MCF 10A (cell line): ENCODE measurements around the gene LGALS3BP. TPM values are rescaled to one million over a fixed set of nuclear protein-coding genes. Genes with fewer than 3 reads are reported as not detected.
"Not testable (repeated sequence)": the region's sequence is repeated elsewhere in the genome, so short reads cannot be mapped to it uniquely, and the experiment has no call there.

ENCODE experiments used
- BruUV-seq: library from RNA; stranded (reverse); fragments of 400-500 nt; replicated peaks from 2 replicates; lab custom pipeline; 2021; lab: Mats Ljungman, UMichigan
- CTCF ChIA-PET: fragments of 300-600 bp; sonication (Branson Sonifier 250); formaldehyde crosslinking; extraction: SDS; loops from one replicate; lab custom pipeline; 2021; ENCODE audit warnings: antibody characterized with exemption, inconsistent platforms; lab: Yijun Ruan, JAX
- POLR2A ChIA-PET: fragments of 300-600, 350-650 bp; sonication (Branson Sonifier 250); formaldehyde crosslinking; extraction: SDS; loops from one replicate; lab custom pipeline; 2020; ENCODE audit warnings: antibody characterized with exemption, inconsistent platforms; lab: Yijun Ruan, JAX
- DNase-seq: peaks from one replicate; pipeline ENCODE4 v3.0.0-alpha.2; 2018; ENCODE audit not compliant: unreplicated experiment
- H3K27ac Mint-ChIP-seq: one replicate; pipeline ENCODE4 v1.8.0; 2022; ENCODE audit warnings: mild to moderate bottlenecking, low read depth, mixed read lengths; ENCODE audit not compliant: unreplicated experiment
- H3K27me3 Mint-ChIP-seq: one replicate; pipeline ENCODE4 v1.8.0; 2022; ENCODE audit warnings: mixed read lengths; ENCODE audit not compliant: insufficient read depth, unreplicated experiment
- H3K36me3 Mint-ChIP-seq: one replicate; pipeline ENCODE4 v1.8.0; 2022; ENCODE audit warnings: mild to moderate bottlenecking, moderate library complexity, mixed read lengths; ENCODE audit not compliant: insufficient read depth, unreplicated experiment
- H3K4me1 Mint-ChIP-seq: one replicate; pipeline ENCODE4 v1.8.0; 2022; ENCODE audit warnings: mixed read lengths; ENCODE audit not compliant: insufficient read depth, unreplicated experiment
- H3K4me3 Mint-ChIP-seq: one replicate; pipeline ENCODE4 v1.8.0; 2022; ENCODE audit warnings: mild to moderate bottlenecking, moderate library complexity, mixed read lengths; ENCODE audit not compliant: unreplicated experiment
- H3K9me3 Mint-ChIP-seq: one replicate; pipeline ENCODE4 v1.8.0; 2022; ENCODE audit warnings: mixed read lengths; ENCODE audit not compliant: unreplicated experiment
- intact Hi-C: fragments of 100-400 bp; cut with micrococcal nuclease; formaldehyde crosslinking; loops from 2 replicates; pipeline ENCODE4 v1.14.1; 2022
- total RNA-seq: library from RNA; stranded (reverse); gene quantifications from 2 replicates; pipeline ENCODE4 v1.2.3, GENCODE V29; 2022
- TF ChIP-seq, protein P1 (sequence below): fragments of 200-600 bp; IDR thresholded peaks from one replicate; pipeline ENCODE4 v1.8.0; 2022; ENCODE audit warnings: antibody characterized with exemption, mild to moderate bottlenecking; ENCODE audit not compliant: unreplicated experiment

Gene LGALS3BP
- total RNA-seq, 1 experiment from 2014 or later = 58.0 TPM

DNA sequence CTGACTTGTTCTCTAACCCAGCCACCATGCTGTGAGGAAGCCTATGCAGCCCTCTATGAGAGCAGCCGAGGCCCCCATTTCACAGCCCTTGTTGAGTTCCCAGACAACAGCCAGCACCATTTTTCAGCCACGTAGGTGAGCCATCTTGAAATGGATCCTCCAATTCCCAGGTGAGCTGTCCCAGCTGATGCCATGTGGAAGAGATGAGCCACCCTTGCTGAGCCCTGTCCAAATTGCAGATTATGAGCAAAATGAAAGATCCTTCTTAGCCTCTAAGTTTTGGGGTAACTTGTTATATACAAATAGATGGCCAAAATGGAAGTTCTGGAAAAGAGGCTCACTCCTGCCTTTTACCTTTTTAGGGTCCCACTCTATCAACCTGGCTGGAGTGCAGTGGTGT lies 28.9 kb downstream of the LGALS3BP start:
- POLR2A ChIA-PET = no interaction called here
- no TSS peak for BruUV-seq
- no peaks in the 10 kb centered on the region for H3K27me3 Mint-ChIP-seq
- peaks cover 5% of the 10 kb centered on the region for H3K36me3 Mint-ChIP-seq
- TF ChIP-seq, protein P1, sequence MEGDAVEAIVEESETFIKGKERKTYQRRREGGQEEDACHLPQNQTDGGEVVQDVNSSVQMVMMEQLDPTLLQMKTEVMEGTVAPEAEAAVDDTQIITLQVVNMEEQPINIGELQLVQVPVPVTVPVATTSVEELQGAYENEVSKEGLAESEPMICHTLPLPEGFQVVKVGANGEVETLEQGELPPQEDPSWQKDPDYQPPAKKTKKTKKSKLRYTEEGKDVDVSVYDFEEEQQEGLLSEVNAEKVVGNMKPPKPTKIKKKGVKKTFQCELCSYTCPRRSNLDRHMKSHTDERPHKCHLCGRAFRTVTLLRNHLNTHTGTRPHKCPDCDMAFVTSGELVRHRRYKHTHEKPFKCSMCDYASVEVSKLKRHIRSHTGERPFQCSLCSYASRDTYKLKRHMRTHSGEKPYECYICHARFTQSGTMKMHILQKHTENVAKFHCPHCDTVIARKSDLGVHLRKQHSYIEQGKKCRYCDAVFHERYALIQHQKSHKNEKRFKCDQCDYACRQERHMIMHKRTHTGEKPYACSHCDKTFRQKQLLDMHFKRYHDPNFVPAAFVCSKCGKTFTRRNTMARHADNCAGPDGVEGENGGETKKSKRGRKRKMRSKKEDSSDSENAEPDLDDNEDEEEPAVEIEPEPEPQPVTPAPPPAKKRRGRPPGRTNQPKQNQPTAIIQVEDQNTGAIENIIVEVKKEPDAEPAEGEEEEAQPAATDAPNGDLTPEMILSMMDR = no peak
- H3K4me1 Mint-ChIP-seq = peaks cover 5% of the 10 kb centered on the region
- DNase-seq = no peak
- CTCF ChIA-PET = no interaction called here
- no peak overlapping the region for H3K27ac Mint-ChIP-seq
- no peak overlapping the region for H3K4me3 Mint-ChIP-seq
- H3K9me3 Mint-ChIP-seq = peaks cover 9% of the 10 kb centered on the region
- intact Hi-C loops = no loop called here

DNA sequence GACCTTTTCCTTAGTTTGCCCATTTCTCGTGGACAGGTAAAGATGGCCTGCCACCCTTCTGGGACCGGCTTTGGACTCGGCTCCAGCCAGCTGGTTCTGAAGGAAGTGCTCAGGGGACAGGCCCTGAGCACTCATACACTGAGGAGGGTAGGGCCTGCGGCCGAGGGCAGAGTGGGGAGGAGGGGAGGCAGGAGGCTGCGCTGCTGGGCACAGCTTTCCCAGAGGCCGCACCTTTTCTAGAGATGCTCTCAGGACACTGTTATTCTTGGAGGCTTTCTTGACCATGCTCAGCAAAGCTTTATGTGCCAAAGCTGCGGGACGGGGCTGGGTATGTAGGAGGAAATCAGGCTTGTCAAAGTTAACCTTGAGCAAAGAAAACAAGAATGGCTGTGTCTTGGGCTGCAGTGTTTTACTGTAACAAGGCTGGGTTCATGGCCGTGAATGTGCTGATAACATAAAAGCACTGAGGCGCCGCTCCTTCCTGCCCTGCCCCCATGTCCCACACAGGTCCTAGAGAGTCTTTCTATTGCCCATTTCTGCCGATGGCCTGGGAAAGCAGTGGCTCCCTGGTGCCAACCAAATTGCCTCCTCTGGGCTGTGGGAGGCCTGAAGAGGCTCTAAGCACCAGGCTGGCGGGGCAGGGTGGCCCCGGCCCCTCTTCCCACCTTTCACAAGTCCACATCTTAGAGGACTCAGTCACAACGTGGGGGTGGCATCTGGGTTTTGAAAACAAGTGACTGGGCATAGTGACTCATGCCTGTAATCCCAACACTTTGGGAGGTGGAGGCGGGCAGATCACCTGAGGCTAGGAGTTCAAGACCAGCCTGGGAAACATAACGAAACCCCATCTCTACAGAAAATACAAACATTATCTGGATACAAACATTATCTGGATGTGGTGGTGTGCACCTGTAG lies 32.2 kb downstream of the LGALS3BP start:
- Mint-ChIP-seq H3K27me3 (no peaks in the 10 kb centered on the region), H3K36me3 (peaks cover 5% of the 10 kb centered on the region), H3K9me3 (peaks cover 9% of the 10 kb centered on the region), H3K4me3 (no peak overlapping the region), H3K27ac (no peak overlapping the region), H3K4me1 (peaks cover 5% of the 10 kb centered on the region)
- DNase-seq = no peak
- CTCF ChIA-PET = interaction anchor here (0.6 kb wide), 1 partner anchor 418 kb away, joined by 4 read pairs; no protein-coding TSS in a partner anchor
- intact Hi-C loops = no loop called here
- TF ChIP-seq, protein P1 = no peak
- POLR2A ChIA-PET = interaction anchor here (0.6 kb wide), 1 partner anchor 15 kb away, joined by 3 read pairs; no protein-coding TSS in a partner anchor
- BruUV-seq = no TSS peak

DNA sequence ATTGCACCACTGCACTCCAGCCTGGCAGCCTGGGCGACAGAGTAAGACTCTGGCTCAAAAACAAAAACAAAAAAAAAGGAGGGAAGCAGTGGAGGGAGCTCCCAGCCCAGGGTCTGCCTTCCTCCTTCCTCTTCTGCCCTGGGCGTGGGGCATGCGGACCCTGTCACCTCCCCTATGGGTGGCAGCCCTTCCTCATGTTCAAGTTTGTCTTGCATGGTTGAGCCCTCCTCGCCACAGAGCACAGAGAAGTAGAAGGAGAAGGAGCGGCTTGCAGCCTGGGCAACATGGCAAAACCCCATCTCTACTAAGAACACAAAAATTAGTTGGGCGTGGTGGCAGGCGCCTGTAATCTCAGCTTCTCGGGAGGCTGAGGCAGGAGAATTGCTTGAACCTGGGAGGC lies 33.1 kb downstream of the LGALS3BP start:
- no peak for DNase-seq
- H3K4me3 Mint-ChIP-seq = no peak overlapping the region
- H3K36me3 Mint-ChIP-seq = peaks cover 5% of the 10 kb centered on the region
- H3K9me3 Mint-ChIP-seq = peaks cover 9% of the 10 kb centered on the region
- ChIA-PET CTCF (interaction anchor here (0.7 to 1.5 kb wide), 2 partner anchors 25 to 44 kb away, joined by 3 to 4 read pairs; no protein-coding TSS in a partner anchor), POLR2A (no interaction called here)
- intact Hi-C loops = no loop called here
- H3K27me3 Mint-ChIP-seq = no peaks in the 10 kb centered on the region
- no TSS peak for BruUV-seq
- TF ChIP-seq, protein P1 = no peak
- no peak overlapping the region for H3K27ac Mint-ChIP-seq
- peaks cover 5% of the 10 kb centered on the region for H3K4me1 Mint-ChIP-seq

DNA sequence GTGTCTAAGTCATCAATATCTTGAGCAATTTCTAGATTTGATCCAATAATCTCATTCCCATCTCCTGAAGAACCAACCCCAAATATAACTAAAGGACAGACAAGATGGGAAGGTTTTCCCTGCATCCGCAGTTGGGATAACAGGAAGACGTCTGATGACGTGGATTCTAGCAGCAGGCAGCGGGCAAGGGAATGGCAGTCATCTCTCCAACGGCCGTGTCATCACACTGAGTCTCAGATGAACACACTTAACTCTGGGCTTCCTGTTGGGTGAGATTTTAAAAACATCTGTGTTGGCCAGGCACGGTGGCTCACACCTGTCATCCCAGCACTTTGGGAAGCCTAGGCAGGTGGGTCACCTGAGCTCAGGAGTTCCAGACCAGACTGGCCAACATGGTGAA lies 33.6 kb downstream of the LGALS3BP start:
- Mint-ChIP-seq H3K4me3 (no peak overlapping the region), H3K27ac (no peak overlapping the region), H3K27me3 (no peaks in the 10 kb centered on the region), H3K36me3 (peaks cover 2% of the 10 kb centered on the region), H3K9me3 (peaks cover 8% of the 10 kb centered on the region), H3K4me1 (peaks cover 5% of the 10 kb centered on the region)
- intact Hi-C loops = no loop called here
- no TSS peak for BruUV-seq
- POLR2A ChIA-PET = no interaction called here
- no peak for DNase-seq
- TF ChIP-seq, protein P1 = no peak
- CTCF ChIA-PET = interaction anchor here (1.5 kb wide), 1 partner anchor 26 kb away, joined by 4 read pairs; no protein-coding TSS in a partner anchor

DNA sequence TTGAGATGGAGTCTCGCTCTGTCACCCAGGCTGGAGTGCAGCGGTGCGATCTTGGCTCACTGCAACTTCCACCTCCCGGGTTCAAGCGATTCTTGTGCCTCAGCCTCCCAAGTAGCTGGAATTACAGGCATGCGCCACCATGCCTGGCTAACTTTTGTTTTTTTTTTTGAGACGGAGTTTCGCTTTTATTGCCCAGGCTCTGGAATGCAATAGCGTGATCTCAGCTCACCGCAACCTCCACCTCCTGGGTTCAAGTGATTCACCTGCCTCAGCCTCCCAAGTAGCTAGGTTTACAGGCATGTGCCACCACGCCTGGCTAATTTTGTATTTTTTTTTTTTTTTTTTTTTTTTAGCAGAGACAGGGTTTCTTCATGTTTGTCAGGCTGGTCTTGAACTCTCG lies 34.3 kb downstream of the LGALS3BP start:
- H3K36me3 Mint-ChIP-seq, H3K27ac Mint-ChIP-seq, H3K27me3 Mint-ChIP-seq, DNase-seq, intact Hi-C loops, BruUV-seq, H3K4me1 Mint-ChIP-seq, H3K9me3 Mint-ChIP-seq, H3K4me3 Mint-ChIP-seq, POLR2A ChIA-PET: not testable (repeated sequence)
- CTCF ChIA-PET = interaction anchor here (1.5 kb wide), 1 partner anchor 26 kb away, joined by 4 read pairs; no protein-coding TSS in a partner anchor
